GM23338 (cell line): ENCODE data around the gene TGM2.

Experiments
- CREB1 ChIP-seq: fragments of 250-450 bp; sonication (Bioruptor Pico); IDR thresholded peaks from 2 replicates; pipeline ENCODE4 v1.5.0; 2020; ENCODE audit warnings: low read depth, mild to moderate bottlenecking, moderate library complexity
- ETS1 ChIP-seq: IDR thresholded peaks from 2 replicates; pipeline ENCODE4 v1.6.1; 2016; ENCODE audit warnings: antibody characterized with exemption
- JUNB ChIP-seq: IDR thresholded peaks from one replicate; pipeline ENCODE4 v1.6.1; 2016; ENCODE audit warnings: antibody characterized with exemption; ENCODE audit not compliant: unreplicated experiment
- TF ChIP-seq, protein P1 (sequence below), 2 experiments: fragments of 200-600 bp in 1 of 2; sonication (generic) in 1 of 2; conservative IDR thresholded peaks; 2 replicates each; pipeline versions ENCODE4 v1.5.1 to v1.6.1; 2016 to 2017; ENCODE audit warnings: antibody characterized with exemption in 2 of 2, low read depth in 2 of 2, mild to moderate bottlenecking in 2 of 2, moderate library complexity in 1 of 2
- TF ChIP-seq, protein P2 (sequence below): IDR thresholded peaks from one replicate; pipeline ENCODE4 v1.6.1; 2018; ENCODE audit warnings: antibody characterized with exemption; ENCODE audit not compliant: unreplicated experiment

GRCh38 chr20:38207621-38208020, 42.6 kb upstream of the TGM2 start:
- TF ChIP-seq, protein P1, sequence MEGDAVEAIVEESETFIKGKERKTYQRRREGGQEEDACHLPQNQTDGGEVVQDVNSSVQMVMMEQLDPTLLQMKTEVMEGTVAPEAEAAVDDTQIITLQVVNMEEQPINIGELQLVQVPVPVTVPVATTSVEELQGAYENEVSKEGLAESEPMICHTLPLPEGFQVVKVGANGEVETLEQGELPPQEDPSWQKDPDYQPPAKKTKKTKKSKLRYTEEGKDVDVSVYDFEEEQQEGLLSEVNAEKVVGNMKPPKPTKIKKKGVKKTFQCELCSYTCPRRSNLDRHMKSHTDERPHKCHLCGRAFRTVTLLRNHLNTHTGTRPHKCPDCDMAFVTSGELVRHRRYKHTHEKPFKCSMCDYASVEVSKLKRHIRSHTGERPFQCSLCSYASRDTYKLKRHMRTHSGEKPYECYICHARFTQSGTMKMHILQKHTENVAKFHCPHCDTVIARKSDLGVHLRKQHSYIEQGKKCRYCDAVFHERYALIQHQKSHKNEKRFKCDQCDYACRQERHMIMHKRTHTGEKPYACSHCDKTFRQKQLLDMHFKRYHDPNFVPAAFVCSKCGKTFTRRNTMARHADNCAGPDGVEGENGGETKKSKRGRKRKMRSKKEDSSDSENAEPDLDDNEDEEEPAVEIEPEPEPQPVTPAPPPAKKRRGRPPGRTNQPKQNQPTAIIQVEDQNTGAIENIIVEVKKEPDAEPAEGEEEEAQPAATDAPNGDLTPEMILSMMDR (conservative IDR thresholded peaks at IDR 0.05; ENCODE audit: low read depth in 2 of 2), result no peak
- no peak for TF ChIP-seq ETS1
- TF ChIP-seq CREB1, result no peak
- TF ChIP-seq JUNB, result no peak
- TF ChIP-seq, protein P2, sequence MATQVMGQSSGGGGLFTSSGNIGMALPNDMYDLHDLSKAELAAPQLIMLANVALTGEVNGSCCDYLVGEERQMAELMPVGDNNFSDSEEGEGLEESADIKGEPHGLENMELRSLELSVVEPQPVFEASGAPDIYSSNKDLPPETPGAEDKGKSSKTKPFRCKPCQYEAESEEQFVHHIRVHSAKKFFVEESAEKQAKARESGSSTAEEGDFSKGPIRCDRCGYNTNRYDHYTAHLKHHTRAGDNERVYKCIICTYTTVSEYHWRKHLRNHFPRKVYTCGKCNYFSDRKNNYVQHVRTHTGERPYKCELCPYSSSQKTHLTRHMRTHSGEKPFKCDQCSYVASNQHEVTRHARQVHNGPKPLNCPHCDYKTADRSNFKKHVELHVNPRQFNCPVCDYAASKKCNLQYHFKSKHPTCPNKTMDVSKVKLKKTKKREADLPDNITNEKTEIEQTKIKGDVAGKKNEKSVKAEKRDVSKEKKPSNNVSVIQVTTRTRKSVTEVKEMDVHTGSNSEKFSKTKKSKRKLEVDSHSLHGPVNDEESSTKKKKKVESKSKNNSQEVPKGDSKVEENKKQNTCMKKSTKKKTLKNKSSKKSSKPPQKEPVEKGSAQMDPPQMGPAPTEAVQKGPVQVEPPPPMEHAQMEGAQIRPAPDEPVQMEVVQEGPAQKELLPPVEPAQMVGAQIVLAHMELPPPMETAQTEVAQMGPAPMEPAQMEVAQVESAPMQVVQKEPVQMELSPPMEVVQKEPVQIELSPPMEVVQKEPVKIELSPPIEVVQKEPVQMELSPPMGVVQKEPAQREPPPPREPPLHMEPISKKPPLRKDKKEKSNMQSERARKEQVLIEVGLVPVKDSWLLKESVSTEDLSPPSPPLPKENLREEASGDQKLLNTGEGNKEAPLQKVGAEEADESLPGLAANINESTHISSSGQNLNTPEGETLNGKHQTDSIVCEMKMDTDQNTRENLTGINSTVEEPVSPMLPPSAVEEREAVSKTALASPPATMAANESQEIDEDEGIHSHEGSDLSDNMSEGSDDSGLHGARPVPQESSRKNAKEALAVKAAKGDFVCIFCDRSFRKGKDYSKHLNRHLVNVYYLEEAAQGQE, result no peak
